Osteocyte (in vitro differentiated cells): Measurements from ENCODE around the gene RGS9BP. TPM values are rescaled to one million over a fixed set of nuclear protein-coding genes. Genes with fewer than 3 reads are reported as not detected.

Experiments used
- DNase-seq: peaks from one replicate; pipeline ENCODE4 v3.0.0; 2021; ENCODE audit warnings: mixed read lengths; ENCODE audit not compliant: unreplicated experiment; ENCODE audit errors: extremely low spot score
- H3K27ac Mint-ChIP-seq: one replicate; pipeline ENCODE4 v1.8.0; 2021; ENCODE audit warnings: mild to moderate bottlenecking, mixed read lengths; ENCODE audit not compliant: unreplicated experiment
- H3K27me3 Mint-ChIP-seq: one replicate; pipeline ENCODE4 v1.8.0; 2021; ENCODE audit warnings: mixed read lengths; ENCODE audit not compliant: unreplicated experiment
- H3K36me3 Mint-ChIP-seq: one replicate; pipeline ENCODE4 v1.8.0; 2021; ENCODE audit warnings: mixed read lengths; ENCODE audit not compliant: unreplicated experiment
- H3K4me1 Mint-ChIP-seq: one replicate; pipeline ENCODE4 v1.8.0; 2021; ENCODE audit warnings: mixed read lengths; ENCODE audit not compliant: unreplicated experiment
- H3K4me3 Mint-ChIP-seq: one replicate; pipeline ENCODE4 v1.8.0; 2021; ENCODE audit warnings: mild to moderate bottlenecking, moderate library complexity, mixed read lengths; ENCODE audit not compliant: unreplicated experiment
- H3K9me3 Mint-ChIP-seq: one replicate; pipeline ENCODE4 v1.8.0; 2021; ENCODE audit warnings: mixed read lengths; ENCODE audit not compliant: unreplicated experiment
- CTCF ChIP-seq: fragments of 200-600 bp; sonication (generic); IDR thresholded peaks from 2 replicates; pipeline ENCODE4 v1.5.0; 2021; ENCODE audit warnings: antibody characterized with exemption, mild to moderate bottlenecking, moderate library complexity
- total RNA-seq: library from RNA; stranded (reverse); gene quantifications from 2 replicates; pipeline ENCODE4 v1.2.1, GENCODE V29; 2021

Gene RGS9BP
- total RNA-seq, 1 donor from 2014 or later: 0.86 TPM

GRCh38 chr19:32717496-32717895, 41.8 kb downstream of the RGS9BP start:
- no peak for TF ChIP-seq CTCF
- DNase-seq: no peak
- H3K9me3 Mint-ChIP-seq: no peaks in the 10 kb centered on the region
- no peaks in the 10 kb centered on the region for H3K4me1 Mint-ChIP-seq
- no peaks in the 10 kb centered on the region for H3K27me3 Mint-ChIP-seq
- H3K4me3 Mint-ChIP-seq: no peak overlapping the region
- H3K36me3 Mint-ChIP-seq: peaks cover 15% of the 10 kb centered on the region
- no peak overlapping the region for H3K27ac Mint-ChIP-seq

- no peak for DNase-seq
- H3K4me1 Mint-ChIP-seq: no peaks in the 10 kb centered on the region
- H3K9me3 Mint-ChIP-seq: no peaks in the 10 kb centered on the region
- H3K4me3 Mint-ChIP-seq: no peak overlapping the region
- no peaks in the 10 kb centered on the region for H3K27me3 Mint-ChIP-seq
- H3K36me3 Mint-ChIP-seq: peaks cover 11% of the 10 kb centered on the region
- TF ChIP-seq CTCF: no peak
- no peak overlapping the region for H3K27ac Mint-ChIP-seq
Measured at GRCh38 chr19:32718286-32718685, 42.6 kb downstream of the RGS9BP start.

GRCh38 chr19:32719611-32720059, 44.0 kb downstream of the RGS9BP start, which contains the start of gene TDRD12:
TSS of gene TDRD12 (plus strand) at chr19:32719767. CDS start at chr19:32720073, 306 bp downstream.
- Mint-ChIP-seq H3K4me3 (no peak within 1 kb of the TSS), H3K9me3 (no peaks in the 10 kb centered on the region), H3K27me3 (no peaks in the 10 kb centered on the region), H3K4me1 (no peaks in the 10 kb centered on the region), H3K27ac (peak within 1 kb of the TSS; percentile 7), H3K36me3 (peaks cover 10% of the 10 kb centered on the region)
- no peak for DNase-seq
- TF ChIP-seq CTCF: no peak

DNA sequence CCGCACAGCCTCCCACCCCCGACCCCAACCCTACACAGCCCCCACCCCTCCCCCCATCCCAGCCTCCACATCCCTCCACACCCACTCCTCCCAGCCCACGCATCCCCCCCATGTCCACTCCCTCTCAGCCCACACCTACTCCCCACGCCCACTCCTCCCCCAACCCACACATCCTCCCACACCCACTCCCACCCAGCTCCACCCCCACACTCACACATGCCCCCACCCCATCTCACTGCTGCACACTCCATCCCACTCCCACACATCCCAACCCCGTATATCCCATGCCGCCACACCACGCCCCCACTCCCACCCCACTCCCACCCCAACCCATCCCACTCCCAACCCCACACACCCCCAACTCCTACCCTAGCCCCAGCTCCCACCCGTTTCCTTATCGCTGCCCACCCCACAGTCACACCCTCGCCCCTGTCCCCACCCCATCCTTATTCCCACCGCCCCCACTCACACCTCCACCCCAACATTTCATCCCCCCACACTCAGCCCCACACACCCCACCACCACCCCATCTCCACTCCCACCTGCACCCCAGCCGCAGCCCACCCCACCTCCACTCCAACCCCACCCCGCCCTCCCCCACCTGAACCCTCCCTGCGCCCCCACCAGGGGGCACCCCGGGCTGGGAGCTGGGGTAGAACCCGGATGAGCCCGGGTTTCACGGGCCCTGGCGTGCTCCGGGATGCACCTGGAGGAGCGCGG, 44.7 kb downstream of the RGS9BP start:
- DNase-seq: no peak
- Mint-ChIP-seq H3K4me1 (no peaks in the 10 kb centered on the region), H3K27ac (no peak overlapping the region), H3K9me3 (no peaks in the 10 kb centered on the region), H3K4me3 (no peak overlapping the region), H3K36me3 (peaks cover 2% of the 10 kb centered on the region), H3K27me3 (no peaks in the 10 kb centered on the region)
- TF ChIP-seq CTCF: no peak

DNA sequence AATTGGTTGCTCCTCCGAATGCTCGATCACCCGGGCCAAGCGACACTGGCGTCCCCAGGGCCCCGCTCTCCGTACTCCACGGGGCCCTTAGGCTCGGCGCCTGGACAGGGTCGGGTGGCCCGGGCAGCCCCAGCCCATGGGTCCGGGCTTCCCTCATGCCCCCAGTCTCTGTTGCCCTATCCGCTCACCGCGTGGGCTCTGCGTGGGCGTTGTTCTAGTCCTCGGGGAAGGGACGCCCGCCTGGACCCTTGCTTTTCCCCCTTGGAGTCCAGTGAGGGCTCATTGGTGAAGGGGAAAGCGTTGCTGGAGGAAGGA, 45.2 kb downstream of the RGS9BP start:
- no peaks in the 10 kb centered on the region for H3K9me3 Mint-ChIP-seq
- no peaks in the 10 kb centered on the region for H3K4me1 Mint-ChIP-seq
- TF ChIP-seq CTCF: no peak
- no peak overlapping the region for H3K27ac Mint-ChIP-seq
- DNase-seq: no peak
- peaks cover 2% of the 10 kb centered on the region for H3K36me3 Mint-ChIP-seq
- no peak overlapping the region for H3K4me3 Mint-ChIP-seq
- no peaks in the 10 kb centered on the region for H3K27me3 Mint-ChIP-seq

Other genes starting within 250 kb of the RGS9BP start
- gene PDCD5, start 94.7 kb upstream of the RGS9BP start, total RNA-seq: 81.6 and 105 TPM in 2 replicates
- 22.0 and 24.1 TPM in 2 replicates for gene ANKRD27, start 668 bp upstream of the RGS9BP start, total RNA-seq
- 6.8 and 7.5 TPM in 2 replicates for gene NUDT19, start 16.0 kb downstream of the RGS9BP start, total RNA-seq
- gene TDRD12, start 43.9 kb downstream of the RGS9BP start, total RNA-seq: 0.11 TPM in 1 of 2 replicates, not detected in the other
- 0.37 and 0.78 TPM in 2 replicates for gene SLC7A9, start 193.9 kb downstream of the RGS9BP start, total RNA-seq